ENCODE measurements around the gene HTT.

HTT gene

GRCh38 chr4:3074078-3074845 is at the start of gene HTT, which contains the start of gene HTT-AS:
HTT (plus strand) TSS chr4:3074681; CDS start chr4:3074826, 145 bp downstream.
HTT-AS (minus strand) TSS chr4:3074538.
- Histone ChIP-seq H3K4me3 (replicated peaks; ENCODE audit: low read depth, low read length) (peak within 1 kb of the TSS; percentile 96), H3K36me3 (ENCODE audit: control insufficient read depth, insufficient read depth, low read length) (no peaks in the 10 kb centered on the region; the same call in 1 of the 2 replicates), H3K27me3 (replicated peaks; ENCODE audit: control insufficient read depth, insufficient read depth, low read length) (no peaks in the 10 kb centered on the region)
- peak; percentile 98 for DNase-seq (ENCODE audit: extremely low read depth, insufficient read length)
- peak; percentile 10 for TF ChIP-seq CTCF (IDR thresholded peaks at IDR 0.05; ENCODE audit: insufficient read depth, low read length, poor library complexity, severe bottlenecking)

- TF ChIP-seq CTCF (IDR thresholded peaks at IDR 0.05; ENCODE audit: insufficient read depth, low read length, poor library complexity, severe bottlenecking), result no peak
These were observed 48.6 kb upstream of the HTT start for GRCh38 chr4:3025881-3026280.

GRCh38 chr4:3026540-3026939 is 47.9 kb upstream of the HTT start:
- Histone ChIP-seq H3K27me3 (replicated peaks; ENCODE audit: control insufficient read depth, insufficient read depth, low read length) (no peaks in the 10 kb centered on the region; the same call in 1 of the 2 replicates), H3K36me3 (ENCODE audit: control insufficient read depth, insufficient read depth, low read length) (no peaks in the 10 kb centered on the region), H3K4me3 (replicated peaks; ENCODE audit: low read depth, low read length) (no peak overlapping the region)
- TF ChIP-seq CTCF (IDR thresholded peaks at IDR 0.05; ENCODE audit: insufficient read depth, low read length, poor library complexity, severe bottlenecking), result no peak
- DNase-seq (ENCODE audit: extremely low read depth, insufficient read length), result no peak

More at GRCh38 chr4:3025881-3026280, 48.6 kb upstream of the HTT start:
- Histone ChIP-seq H3K4me3 (replicated peaks; ENCODE audit: low read depth, low read length) (no peak overlapping the region), H3K36me3 (ENCODE audit: control insufficient read depth, insufficient read depth, low read length) (no peaks in the 10 kb centered on the region), H3K27me3 (replicated peaks; ENCODE audit: control insufficient read depth, insufficient read depth, low read length) (no peaks in the 10 kb centered on the region; the same call in 1 of the 2 replicates)
- no peak for DNase-seq (ENCODE audit: extremely low read depth, insufficient read length)

GRCh38 chr4:3029464-3029863 is 45.0 kb upstream of the HTT start:
- no peaks in the 10 kb centered on the region; the same call in 1 of the 2 replicates for H3K27me3 ChIP-seq (replicated peaks; ENCODE audit: control insufficient read depth, insufficient read depth, low read length)
- H3K36me3 ChIP-seq (ENCODE audit: control insufficient read depth, insufficient read depth, low read length), result no peaks in the 10 kb centered on the region
- no peak for DNase-seq (ENCODE audit: extremely low read depth, insufficient read length)
- no peak overlapping the region for H3K4me3 ChIP-seq (replicated peaks; ENCODE audit: low read depth, low read length)
- no peak for TF ChIP-seq CTCF (IDR thresholded peaks at IDR 0.05; ENCODE audit: insufficient read depth, low read length, poor library complexity, severe bottlenecking)

- H3K4me3 ChIP-seq (replicated peaks; ENCODE audit: low read depth, low read length), result no peak overlapping the region
- H3K36me3 ChIP-seq (ENCODE audit: control insufficient read depth, insufficient read depth, low read length), result no peaks in the 10 kb centered on the region
- H3K27me3 ChIP-seq (replicated peaks; ENCODE audit: control insufficient read depth, insufficient read depth, low read length), result no peaks in the 10 kb centered on the region; the same call in 1 of the 2 replicates
- no peak for TF ChIP-seq CTCF (IDR thresholded peaks at IDR 0.05; ENCODE audit: insufficient read depth, low read length, poor library complexity, severe bottlenecking)
- no peak for DNase-seq (ENCODE audit: extremely low read depth, insufficient read length)
These were observed 43.7 kb upstream of the HTT start for GRCh38 chr4:3030566-3031356.
